ENCODE data around the gene GULP1.

- TF ChIP-seq ATF2 (CRISPR knock-in tag; IDR thresholded peaks at IDR 0.05; ENCODE audit: borderline replicate concordance, low read depth) (no peak), ZNF263 (CRISPR knock-in tag; IDR thresholded peaks at IDR 0.05; ENCODE audit: low read depth) (no peak), CTCF (IDR thresholded peaks at IDR 0.05) (no peak), ATF1 (CRISPR knock-in tag; IDR thresholded peaks at IDR 0.05) (no peak), SP1 (CRISPR knock-in tag; conservative IDR thresholded peaks at IDR 0.05) (no peak), SMAD3 (CRISPR knock-in tag; IDR thresholded peaks at IDR 0.05; ENCODE audit: borderline replicate concordance) (no peak), PREB (CRISPR knock-in tag; IDR thresholded peaks at IDR 0.05; ENCODE audit: borderline replicate concordance) (no peak)
Observed at GRCh38 chr2:188576651-188577050, 285.0 kb downstream of the GULP1 start.

Measured in WTC11 (cell line).